ENCODE measurements around the gene CALML6. TPM values are rescaled to one million over a fixed set of nuclear protein-coding genes. Genes with fewer than 3 reads are reported as not detected.
"Not testable (repeated sequence)": the region's sequence is repeated elsewhere in the genome, so short reads cannot be mapped to it uniquely, and the experiment has no call there.

Gene CALML6
- not detected for polyA plus RNA-seq (2012; ENCODE audit: insufficient read depth, insufficient read length)

- no peak for DNase-seq (ENCODE audit: low read depth, low spot score)
- no peak within 1 kb of the TSS for H3K4me3 ChIP-seq (ENCODE audit: low read length)
Measured at GRCh38 chr1:1914971-1915692, at the start of gene CALML6. CALML6 (plus strand) TSS chr1:1915260; CDS start chr1:1915281, 21 bp downstream.

GRCh38 chr1:1867164-1867563 lies 47.9 kb upstream of the CALML6 start:
- no peak for DNase-seq (ENCODE audit: low read depth, low spot score)
- no peak overlapping the region for H3K4me3 ChIP-seq (ENCODE audit: low read length)

- DNase-seq (ENCODE audit: low read depth, low spot score): no peak
- H3K4me3 ChIP-seq (ENCODE audit: low read length): no peak overlapping the region
Measured at GRCh38 chr1:1869469-1869868, 45.6 kb upstream of the CALML6 start.

DNA sequence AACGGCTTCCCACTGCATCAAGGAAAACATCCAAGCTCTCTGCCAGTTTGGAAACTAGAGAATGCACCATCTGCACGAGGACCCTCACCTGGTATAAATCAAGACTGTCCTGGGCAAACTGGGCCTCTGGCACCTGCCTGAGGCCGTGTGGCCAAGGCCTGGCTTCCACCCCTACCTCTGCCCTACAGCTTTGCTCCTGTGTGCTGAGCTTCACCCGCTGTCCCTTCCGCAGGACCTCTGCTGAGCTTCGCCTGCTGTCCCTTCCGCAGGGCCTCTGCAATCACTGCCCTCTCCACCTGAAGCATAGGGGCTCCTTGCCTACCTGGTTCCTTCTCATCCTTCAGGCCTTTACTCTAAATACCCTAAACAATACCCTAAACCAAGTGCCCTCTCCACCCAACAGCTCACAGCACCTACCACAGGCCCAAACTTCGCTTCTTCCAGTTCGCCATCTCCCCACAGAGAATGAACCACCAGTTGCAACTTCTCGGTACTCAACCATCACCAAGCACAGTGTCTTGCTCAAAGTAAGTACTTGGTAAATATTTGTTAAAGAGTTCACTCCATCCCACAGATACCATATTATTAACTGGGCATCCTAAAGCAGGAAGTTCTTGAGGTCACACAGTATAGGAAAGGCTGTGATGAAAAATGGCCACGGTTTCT lies 42.6 kb upstream of the CALML6 start:
- no peak for DNase-seq (ENCODE audit: low read depth, low spot score)
- no peak overlapping the region for H3K4me3 ChIP-seq (ENCODE audit: low read length)

DNA sequence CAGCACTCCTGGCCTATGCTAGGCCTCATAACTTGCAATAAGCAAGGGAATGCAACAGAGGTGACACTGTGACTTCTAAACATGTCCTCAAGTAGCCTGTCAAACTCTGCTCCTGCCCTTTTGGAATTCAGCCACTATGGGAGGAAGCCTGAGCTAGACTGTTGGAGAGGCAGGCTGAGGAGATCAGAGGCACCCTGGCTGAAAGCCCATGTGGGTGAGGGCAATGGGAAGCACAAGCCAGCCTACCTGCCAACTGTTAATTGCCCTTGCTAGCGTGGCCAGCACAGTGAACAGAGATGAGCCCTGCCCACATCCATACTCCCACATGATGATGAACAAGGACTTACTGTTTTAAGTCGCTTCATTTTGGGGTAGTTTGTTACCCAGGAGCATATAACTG lies 41.9 kb upstream of the CALML6 start:
- no peak overlapping the region for H3K4me3 ChIP-seq (ENCODE audit: low read length)
- no peak for DNase-seq (ENCODE audit: low read depth, low spot score)

DNA sequence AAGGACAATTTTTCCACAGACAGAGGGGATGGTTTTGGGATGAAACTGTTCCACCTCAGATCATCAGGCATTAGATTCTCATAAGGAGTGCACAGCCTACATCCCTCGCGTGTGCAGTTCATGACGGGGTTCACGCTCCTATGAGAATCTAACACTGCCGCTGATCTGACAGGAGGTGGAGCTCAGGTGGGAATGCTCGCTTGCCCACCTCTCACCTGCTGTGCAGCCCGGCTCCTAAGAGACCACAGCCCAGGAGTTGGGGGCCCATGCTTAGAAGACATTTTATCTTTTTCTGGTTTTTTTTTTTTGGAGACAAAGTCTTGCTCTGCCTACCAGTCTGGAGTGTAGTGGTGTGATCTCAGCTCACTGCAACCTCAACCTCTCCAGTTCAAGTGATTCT lies 40.2 kb upstream of the CALML6 start:
- DNase-seq (ENCODE audit: low read depth, low spot score): no peak
- no peak overlapping the region for H3K4me3 ChIP-seq (ENCODE audit: low read length)

DNA sequence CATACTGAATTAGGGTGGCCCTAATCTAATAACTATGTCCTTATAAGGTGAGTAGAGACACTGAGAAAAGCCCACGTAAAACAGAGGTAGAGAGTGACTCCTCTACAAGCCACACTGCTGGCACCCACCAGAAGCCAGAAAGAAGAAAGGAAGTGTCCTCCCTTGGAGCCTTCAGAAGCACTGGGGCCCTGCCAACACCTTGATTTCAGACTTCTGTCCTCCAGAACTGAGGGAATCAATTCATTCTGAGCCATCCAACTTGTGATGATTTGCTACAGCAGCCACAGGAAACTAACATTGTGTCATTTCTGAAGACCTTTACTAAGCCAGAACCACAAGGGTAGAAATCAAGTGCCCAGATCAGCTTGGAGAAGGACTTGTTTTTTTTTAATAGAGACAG lies 39.1 kb upstream of the CALML6 start:
- no peak overlapping the region for H3K4me3 ChIP-seq (ENCODE audit: low read length)
- DNase-seq (ENCODE audit: low read depth, low spot score): no peak

DNA sequence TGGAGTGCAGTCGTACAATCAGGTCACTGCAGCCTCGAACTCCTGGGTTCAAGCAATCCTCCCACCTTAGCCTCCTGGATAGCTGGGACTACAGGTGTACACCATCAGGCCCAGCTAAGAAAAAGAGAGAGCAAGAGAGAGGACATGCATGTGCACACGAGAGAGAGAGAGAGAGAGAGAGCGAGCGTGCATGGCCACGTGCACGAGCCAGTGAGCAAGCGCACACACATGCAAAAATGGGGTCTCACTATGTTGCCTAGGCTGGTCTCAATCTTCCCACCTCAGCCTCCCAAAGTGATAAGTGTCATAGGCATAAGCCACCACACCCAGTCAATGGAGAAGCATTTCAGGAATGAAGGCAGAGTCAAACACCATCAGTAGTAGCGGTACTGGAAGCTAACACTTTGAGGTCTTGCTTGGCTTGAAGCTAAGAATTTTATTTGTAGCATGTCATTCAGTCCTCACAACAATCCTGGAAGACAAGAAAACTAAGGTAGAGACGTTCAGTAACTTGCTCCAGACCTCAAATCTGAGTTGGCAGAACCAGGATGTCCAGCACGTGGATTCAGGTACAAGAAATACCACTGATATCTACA lies 38.6 kb upstream of the CALML6 start:
- no peak overlapping the region for H3K4me3 ChIP-seq (ENCODE audit: low read length)
- DNase-seq (ENCODE audit: low read depth, low spot score): no peak

DNA sequence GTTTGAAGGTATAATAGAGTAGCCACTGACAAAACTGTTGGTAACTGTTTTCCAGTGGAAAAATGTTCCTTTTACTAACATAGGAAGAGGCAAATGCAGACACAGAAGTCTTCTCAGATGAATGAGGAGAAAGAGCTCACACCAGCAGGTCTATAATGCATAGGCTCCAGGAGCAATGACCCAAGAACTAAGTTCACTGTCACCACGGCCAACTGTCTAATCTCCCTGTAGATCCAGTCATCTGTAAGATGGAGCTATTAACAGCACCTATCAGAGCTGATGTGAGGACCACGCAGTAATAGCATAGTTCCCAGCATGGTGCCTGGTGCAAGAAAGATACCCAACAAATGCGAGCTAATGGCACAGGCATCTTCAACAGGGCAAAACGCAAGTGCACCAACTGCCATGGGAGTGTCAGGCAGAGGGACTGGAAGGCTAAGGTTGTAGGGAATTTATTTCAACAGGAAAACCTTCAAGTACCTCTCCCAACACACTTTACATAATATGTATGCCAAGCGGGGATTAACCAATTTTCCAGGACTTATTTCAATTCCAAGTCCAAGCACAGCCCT lies 37.1 kb upstream of the CALML6 start:
- DNase-seq (ENCODE audit: low read depth, low spot score): no peak
- H3K4me3 ChIP-seq (ENCODE audit: low read length): no peak overlapping the region

DNA sequence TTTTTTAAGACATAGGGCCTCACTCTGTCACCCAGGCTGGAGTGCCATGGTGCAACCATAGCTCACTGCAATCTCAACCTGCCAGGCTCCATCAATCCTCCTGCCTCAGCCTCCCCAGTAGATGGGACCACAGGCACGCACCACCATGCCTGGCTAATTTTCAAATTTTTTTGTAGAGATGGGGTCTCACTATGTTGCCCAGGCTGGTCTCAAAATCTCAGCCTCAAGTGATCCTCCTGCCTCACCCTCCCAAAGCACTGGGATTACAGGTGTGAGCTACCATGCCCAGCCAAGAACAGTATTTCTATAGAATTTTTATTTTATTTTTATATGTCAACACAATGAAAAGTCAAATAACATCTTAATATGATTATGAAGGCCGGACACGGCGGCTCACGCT lies 35.1 kb upstream of the CALML6 start:
- no peak overlapping the region for H3K4me3 ChIP-seq (ENCODE audit: low read length)
- no peak for DNase-seq (ENCODE audit: low read depth, low spot score)

GRCh38 chr1:1880617-1881312 lies 34.3 kb upstream of the CALML6 start:
- no peak for DNase-seq (ENCODE audit: low read depth, low spot score)
- no peak overlapping the region for H3K4me3 ChIP-seq (ENCODE audit: low read length)

- no peak for DNase-seq (ENCODE audit: low read depth, low spot score)
- no peak overlapping the region for H3K4me3 ChIP-seq (ENCODE audit: low read length)
Measured at GRCh38 chr1:1881727-1882126, 33.3 kb upstream of the CALML6 start.

- no peak for DNase-seq (ENCODE audit: low read depth, low spot score)
- H3K4me3 ChIP-seq (ENCODE audit: low read length): no peak overlapping the region
Measured at GRCh38 chr1:1883092-1883873, 31.8 kb upstream of the CALML6 start.

- not testable (repeated sequence) for DNase-seq (ENCODE audit: low read depth, low spot score); H3K4me3 ChIP-seq (ENCODE audit: low read length)
Measured at GRCh38 chr1:1883890-1884289, 31.2 kb upstream of the CALML6 start.

GRCh38 chr1:1889090-1889750 lies 25.8 kb upstream of the CALML6 start:
- H3K4me3 ChIP-seq (ENCODE audit: low read length): peak overlapping the region; percentile 78
- DNase-seq (ENCODE audit: low read depth, low spot score): no peak

DNA sequence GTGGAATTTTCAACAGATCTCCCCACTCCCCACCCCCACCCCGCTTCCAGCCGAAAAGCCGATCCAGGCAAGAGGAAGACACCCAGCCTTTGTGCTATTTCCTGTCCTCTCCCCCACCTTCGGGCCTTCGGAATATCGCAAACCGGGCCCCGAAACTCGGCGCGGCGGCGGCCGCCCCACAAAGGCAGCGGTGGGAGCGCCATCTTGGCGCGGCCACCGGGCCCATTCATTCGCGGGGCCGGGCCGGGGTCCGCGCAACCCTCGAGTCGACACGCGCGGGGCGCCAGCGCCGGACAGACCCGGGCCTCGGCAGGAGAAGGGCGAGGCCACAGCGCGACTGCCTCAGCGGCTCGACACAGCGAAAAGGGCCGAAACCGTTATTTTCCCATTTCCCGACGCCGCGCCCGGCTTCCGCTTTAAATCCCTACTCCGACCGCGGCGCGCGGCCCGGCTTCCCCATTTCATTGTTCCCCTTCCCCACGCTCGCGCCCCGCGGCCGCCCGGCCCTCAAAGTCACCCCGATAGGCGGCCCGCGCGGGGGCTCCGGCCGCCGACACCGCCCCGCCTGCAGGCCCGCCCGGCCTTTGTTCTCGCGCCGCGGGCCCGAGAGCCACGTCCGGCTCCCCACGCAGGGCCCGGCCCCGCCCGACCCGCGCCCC lies 25.1 kb upstream of the CALML6 start:
- peak overlapping the region; percentile 78 for H3K4me3 ChIP-seq (ENCODE audit: low read length)
- DNase-seq (ENCODE audit: low read depth, low spot score): no peak

- peak; percentile 87 for DNase-seq (ENCODE audit: low read depth, low spot score)
- H3K4me3 ChIP-seq (ENCODE audit: low read length): peak within 1 kb of the TSS; percentile 78
Measured at GRCh38 chr1:1890506-1891348, 24.3 kb upstream of the CALML6 start, which contains the start of gene GNB1. GNB1 (minus strand) TSS chr1:1891087; CDS start chr1:1825453, 65,634 bp downstream.

Measured in Jurkat, Clone E6-1 (cell line).